Endometrium (tissue), 2 donors: ENCODE data around the gene AGAP3.
A peak's percentile ranks its signal among the peaks of the same experiment; 100 is the strongest.

ENCODE experiments used
- FAIRE-seq: peaks from 2 replicates; lab custom pipeline; 2012; peaks lifted over from hg19 to GRCh38; lab: Jason Lieb, UNC
- donor health status: control.
- donor health status: control.

AGAP3 gene

GRCh38 chr7:151057989-151058780 is 28.1 kb upstream of the AGAP3 start:
- peak; percentile 94 for FAIRE-seq

DNA sequence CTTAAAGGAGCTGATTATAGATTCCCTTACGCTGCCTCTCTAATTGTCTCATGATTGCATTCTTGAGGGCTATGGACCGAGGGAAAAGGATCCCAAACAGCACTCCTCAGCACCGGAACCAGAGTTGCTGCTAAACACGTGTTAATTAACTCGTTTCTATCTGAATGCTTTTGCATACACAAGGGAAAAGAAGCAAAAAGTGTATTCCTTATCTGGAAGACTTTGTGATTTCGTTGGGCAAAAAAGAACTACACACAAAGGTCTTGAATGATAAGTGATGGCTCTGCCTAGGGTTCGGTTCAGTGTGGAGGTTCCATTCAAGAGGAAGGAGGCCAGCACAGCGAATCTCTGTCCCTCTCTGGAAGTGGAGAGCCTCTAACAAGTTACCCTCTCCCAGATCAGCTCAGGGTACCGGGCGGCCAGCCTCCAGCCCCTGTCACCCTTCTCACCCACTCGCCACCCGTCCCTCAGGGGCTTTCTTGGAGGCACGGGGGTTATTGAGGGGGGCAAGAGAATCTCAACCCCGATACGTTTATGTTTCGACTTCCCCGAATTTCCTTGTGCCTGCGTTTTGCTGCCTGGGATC is 27.4 kb upstream of the AGAP3 start:
- FAIRE-seq = no peak

DNA sequence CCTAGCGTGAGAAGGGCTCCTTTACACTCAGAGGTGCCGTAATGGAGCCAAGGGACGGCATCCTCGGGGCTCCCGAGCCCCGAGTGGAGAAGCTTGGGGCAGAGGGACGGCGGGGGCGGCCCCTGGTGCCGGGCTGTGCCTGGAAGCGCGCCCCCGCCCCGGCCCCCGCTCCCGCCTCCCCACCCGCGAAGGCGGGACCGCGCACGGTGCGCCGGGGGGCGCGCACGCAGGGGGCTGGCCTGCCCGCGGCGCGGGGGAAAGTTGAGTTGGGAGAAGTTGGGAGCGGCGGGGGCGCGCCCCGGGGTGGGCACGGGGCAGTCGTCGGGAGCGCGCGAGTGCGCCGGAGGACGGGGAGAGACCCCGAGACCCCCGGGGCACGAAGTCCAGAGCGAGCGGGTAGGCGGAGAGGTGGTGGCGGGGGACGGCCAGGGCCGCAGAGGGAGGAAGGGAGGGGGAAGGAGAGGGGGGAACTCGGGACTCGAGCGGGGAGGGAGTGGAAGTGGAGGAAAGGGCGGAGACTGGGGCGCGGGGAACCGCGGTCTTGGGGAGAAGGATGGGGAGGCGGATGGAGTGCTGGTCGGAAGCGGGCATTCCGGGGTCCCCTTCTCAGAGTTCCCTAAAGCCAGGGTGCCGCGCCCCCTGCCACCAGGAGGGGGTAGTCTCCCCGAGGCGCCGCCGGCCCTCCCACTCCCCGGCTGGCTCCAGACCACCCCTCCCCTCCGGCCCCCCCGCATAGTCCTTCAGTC is 26.7 kb upstream of the AGAP3 start, which contains the start of gene SLC4A2:
SLC4A2 (plus strand) TSS at position 223 of the 746 bp plus-strand sequence. CDS start 2,399 bp downstream, outside the sequence.
- no peak for FAIRE-seq

- FAIRE-seq = no peak
These were observed 26.2 kb upstream of the AGAP3 start for GRCh38 chr7:151060113-151060415.

DNA sequence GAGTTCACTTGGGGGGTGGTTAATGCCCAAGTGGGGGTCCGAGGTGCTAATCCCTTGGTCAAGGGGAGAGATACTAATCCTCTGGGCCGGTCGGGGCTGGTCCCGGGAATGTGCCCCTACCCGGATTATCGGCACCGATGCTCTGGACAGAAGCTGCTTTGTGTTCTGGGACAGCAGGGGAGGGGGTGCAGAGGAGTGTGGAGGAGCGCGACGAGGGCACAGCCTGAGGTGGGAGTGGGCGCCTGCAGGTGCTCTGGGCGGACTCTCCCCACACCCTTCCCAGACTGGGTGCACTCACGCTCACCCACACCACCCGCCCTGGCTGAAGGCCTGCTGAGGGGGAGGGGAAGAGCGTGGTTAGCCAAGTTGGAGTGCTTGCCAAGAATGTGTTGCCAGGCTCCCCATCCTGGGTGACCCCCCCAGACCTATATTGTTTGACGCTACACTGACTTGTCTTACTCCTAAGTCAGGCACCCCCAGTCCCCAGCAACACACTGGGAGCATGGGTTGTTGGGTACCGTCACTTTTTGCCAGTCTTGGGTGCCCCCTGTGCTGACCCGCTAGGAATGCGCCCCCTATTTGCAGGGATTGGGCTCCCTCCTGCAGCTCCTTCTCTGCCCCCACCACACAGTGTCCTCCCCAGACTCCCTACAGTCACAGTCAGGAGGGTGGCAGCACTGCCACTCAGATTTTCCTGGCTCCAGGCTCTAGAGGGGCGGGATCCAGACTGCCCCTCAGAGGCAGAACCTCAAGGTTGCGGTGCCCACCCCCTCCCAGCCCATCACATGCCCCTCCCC is 25.7 kb upstream of the AGAP3 start:
- FAIRE-seq = no peak

GRCh38 chr7:151061213-151062110 is 24.8 kb upstream of the AGAP3 start:
- no peak for FAIRE-seq

GRCh38 chr7:151062111-151062398 is 24.2 kb upstream of the AGAP3 start:
- no peak for FAIRE-seq

DNA sequence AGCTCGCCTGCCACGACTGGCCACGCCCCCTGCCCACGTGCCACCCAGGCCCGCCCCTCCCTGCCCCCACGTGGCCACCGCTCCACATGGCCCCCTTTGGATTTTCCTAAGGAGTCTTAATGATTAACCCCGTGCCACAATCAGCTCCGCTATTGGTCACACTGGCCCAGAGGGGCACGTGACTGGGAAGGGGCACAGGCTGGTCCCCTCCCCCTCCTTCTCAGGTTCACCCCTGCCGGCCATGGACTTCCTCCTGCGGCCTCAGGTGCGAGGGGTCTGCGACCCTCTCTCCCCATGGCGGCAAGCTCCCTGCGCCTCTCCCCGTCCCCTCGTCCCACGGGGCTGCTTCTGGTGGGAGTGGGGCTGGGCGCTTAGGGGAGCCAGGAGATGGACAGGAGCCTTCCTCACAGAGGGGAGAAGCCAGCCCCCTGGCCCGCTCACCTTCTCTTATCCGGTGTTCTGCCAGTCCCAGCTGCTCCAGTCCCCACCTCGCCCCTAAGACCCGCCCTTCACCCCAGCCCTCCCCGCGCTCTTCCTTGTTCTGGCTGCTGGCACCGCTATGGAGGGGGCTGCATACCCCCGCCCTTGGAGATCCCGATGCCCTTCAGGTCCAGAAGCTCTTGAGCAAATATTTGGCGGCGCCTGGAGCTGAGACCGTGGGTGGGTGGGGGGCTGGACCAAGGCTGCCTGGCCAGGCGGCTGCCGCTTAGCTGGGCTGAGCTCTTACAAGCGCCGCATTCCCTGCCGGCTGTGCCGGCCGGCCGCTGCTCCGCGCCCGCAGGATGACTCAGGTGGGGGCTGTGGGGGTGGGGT is 23.7 kb upstream of the AGAP3 start:
- FAIRE-seq = no peak

GRCh38 chr7:151063212-151063561 is 23.1 kb upstream of the AGAP3 start:
- no peak for FAIRE-seq

- no peak for FAIRE-seq
These were observed 21.8 kb upstream of the AGAP3 start for GRCh38 chr7:151064454-151064853.

GRCh38 chr7:151064993-151065392 is 21.3 kb upstream of the AGAP3 start:
- no peak for FAIRE-seq

GRCh38 chr7:151065516-151065915 is 20.8 kb upstream of the AGAP3 start:
- no peak for FAIRE-seq

DNA sequence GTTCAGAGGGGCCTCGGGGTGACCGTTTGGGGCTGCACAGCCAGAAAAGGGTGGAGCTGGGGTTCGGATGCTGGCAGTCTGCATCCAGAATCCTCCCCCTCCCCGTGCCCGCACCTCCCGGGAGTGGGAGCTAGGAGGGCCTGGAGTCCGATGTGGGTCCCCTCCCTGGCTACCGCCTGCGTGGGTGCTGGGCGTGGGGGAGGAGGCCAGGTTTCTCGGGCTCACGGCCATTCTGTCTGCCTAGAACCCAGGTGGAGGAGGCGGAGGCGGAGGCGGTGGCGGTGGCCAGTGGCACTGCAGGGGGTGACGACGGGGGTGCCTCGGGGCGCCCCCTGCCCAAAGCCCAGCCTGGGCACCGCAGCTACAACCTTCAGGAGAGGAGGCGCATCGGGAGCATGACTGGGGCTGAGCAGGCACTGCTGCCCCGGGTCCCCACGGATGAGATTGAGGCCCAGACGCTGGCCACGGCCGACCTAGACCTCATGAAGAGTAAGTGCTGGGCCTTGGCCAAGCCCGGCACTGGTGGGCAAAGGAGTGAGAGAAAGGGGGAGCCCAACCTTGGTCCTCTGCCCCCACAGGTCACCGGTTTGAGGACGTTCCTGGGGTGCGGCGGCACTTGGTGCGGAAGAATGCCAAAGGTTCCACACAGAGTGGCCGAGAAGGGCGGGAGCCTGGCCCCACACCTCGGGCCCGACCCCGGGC is 19.9 kb upstream of the AGAP3 start:
- FAIRE-seq = no peak

DNA sequence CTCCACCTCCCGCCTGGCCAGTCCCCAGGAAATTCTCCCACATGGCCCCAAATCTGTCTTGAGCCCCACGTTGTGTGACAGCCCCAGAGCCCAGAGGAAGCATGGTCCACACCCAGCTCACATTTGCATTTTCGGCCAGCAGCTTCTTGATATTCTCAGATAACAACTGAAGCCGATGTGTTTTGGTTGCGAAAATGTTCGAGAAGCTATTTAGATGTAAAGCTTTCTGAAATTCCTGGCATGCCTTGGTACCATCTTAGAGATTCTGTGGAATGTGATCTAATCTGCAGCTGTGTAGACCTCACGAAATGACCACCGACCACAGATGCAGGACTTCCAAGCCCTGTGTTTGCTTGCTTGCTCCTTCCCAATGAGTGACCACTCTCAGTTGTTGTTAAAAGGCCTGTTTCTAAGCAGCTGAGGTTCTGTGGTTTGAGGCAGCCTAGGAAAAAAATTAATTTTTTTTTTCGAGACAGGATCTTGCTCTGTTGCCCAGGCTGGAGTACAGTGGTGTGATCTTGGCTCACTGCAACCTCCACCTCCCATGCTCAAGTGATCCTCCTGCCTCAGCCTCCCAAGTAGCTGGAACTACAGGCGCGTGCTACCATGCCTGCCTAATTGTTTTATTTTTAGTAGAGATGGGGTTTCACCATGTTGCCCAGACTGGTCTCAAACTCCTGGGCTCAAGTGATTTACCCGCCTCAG is 18.1 kb upstream of the AGAP3 start:
- FAIRE-seq = no peak

DNA sequence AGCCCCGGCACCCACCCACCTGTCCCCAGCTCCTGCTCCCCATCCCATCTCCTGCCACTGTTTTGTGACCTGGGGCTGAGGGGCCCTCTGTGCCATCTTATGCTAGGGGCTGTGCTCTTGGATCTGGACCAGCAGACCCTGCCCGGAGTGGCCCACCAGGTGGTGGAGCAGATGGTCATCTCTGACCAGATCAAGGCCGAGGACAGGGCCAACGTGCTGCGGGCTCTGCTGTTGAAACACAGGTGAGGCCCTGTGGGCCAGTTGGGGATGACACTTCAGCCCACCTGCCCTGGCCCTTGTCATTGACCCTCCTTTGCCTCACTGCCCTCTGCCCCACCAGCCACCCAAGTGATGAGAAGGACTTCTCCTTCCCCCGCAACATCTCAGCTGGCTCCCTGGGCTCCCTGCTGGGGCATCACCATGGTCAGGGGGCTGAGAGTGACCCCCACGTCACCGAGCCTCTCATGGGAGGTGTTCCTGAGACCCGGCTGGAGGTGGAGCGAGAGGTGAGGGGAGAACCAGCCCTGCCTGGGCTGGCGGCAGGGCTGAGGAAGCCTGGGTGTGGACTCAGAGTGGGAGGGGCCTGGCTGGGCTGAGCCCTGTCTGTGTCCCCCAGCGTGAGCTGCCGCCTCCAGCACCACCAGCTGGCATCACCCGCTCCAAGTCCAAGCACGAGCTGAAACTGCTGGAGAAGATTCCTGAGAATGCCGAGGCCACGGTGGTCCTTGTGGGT is 16.3 kb upstream of the AGAP3 start:
- no peak for FAIRE-seq

DNA sequence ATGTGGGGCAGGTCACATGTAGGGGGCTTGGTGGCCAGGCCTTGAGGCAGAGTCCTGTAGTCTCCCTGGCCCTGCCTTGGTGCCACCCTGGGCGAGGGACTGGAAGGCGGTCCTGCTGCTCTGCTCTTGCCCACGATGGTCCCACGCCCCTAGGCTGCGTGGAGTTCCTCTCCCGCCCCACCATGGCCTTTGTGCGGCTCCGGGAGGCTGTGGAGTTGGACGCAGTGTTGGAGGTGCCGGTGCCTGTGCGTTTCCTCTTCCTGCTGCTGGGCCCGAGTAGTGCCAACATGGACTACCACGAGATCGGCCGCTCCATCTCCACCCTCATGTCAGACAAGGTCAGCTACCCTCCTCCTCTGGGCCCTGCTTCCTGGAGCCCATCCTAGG is 15.7 kb upstream of the AGAP3 start:
- no peak for FAIRE-seq

- FAIRE-seq = no peak
These were observed 15.0 kb upstream of the AGAP3 start for GRCh38 chr7:151071032-151071866.

GRCh38 chr7:151073990-151074389 is 12.3 kb upstream of the AGAP3 start:
- no peak for FAIRE-seq
